GM18951 (cell line): ENCODE results near the gene CIRBP.
"Not testable (repeated sequence)": the region's sequence is repeated elsewhere in the genome, so short reads cannot be mapped to it uniquely, and the experiment has no call there.

Experiments used
- POLR2A ChIP-seq: IDR thresholded peaks from 4 replicates; pipeline ENCODE4 v1.6.1; 2011; ENCODE audit warnings: mild to moderate bottlenecking; ENCODE audit not compliant: insufficient read length, insufficient read depth; ENCODE audit errors: extremely low read depth
- in situ Hi-C: fragments of 300-500 bp; cut with MboI; formaldehyde crosslinking; loops from one replicate; pipeline ENCODE4 v1.12.0; 2022; ENCODE audit warnings: low sequenced_read_pairs, mixed read lengths, inconsistent platforms; ENCODE audit not compliant: unreplicated experiment

The CIRBP gene

GRCh38 chr19:1313695-1314613, 44.8 kb downstream of the CIRBP start:
- in situ Hi-C loops, result no loop called here
- TF ChIP-seq POLR2A, result no peak

GRCh38 chr19:1315470-1316166, 46.5 kb downstream of the CIRBP start:
- in situ Hi-C loops, result no loop called here
- TF ChIP-seq POLR2A, result no peak

DNA sequence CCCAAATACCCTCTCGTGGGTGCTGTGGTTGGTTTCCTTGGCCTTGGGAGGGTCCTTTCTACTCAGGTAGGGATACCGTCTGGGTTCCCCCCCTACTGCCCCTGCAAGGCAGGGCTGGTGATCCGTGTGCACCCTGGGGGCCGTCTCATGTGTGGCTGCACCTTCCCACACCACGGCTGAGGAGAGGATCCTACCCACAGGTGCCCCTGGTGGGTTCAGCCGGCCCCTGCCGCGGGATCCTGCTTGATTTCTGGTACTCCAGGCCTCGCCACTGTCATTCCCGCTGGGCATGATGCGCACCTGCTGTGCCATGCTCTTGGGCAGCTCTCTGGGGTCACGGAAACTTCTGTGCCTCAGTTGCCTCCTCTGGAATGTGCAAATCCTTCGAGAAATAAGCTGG, 47.3 kb downstream of the CIRBP start:
- TF ChIP-seq POLR2A, result no peak
- in situ Hi-C loops, result no loop called here

- in situ Hi-C loops, result no loop called here
- TF ChIP-seq POLR2A, result no peak
Measured at GRCh38 chr19:1317274-1318003, 48.3 kb downstream of the CIRBP start.

DNA sequence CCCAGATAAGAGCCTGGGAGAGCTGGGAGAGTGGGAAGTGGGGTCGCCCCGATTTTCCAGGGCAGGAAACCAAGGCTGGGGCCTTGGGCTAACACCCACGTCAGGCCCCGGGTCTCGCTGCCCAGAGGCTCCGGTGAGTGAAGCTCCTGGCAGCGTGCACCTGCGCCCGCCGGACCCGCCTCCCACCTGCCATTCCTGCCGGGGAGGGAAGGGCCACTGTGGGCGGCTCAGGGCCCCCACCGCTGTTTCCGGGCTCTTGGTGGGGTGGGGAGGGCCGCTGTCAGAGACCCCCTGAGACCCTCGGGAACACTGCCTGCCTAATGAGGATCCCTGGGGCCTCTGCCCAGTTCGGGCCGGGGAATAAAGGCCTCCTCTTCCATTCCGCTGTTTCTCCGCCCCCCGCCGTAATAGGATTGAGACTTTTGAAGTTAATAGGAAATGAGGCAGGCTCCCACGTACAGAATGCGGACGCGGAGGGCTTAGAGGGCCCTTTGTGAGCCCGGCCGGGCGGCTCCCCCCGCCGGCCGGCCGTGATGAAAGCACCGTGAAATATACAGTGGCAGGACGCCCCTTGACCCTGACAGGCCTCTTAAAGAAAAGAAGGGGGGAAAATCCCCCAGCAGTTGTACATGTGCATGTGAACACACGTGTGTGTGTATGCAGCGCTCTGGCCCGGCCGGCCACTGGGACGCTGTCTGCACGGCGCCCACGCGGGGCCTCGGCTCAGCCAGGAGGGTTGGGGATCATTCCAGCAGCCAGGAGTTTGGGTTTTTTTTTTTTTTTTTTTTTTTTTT, 49.7 kb downstream of the CIRBP start:
- in situ Hi-C loops, result no loop called here

DNA sequence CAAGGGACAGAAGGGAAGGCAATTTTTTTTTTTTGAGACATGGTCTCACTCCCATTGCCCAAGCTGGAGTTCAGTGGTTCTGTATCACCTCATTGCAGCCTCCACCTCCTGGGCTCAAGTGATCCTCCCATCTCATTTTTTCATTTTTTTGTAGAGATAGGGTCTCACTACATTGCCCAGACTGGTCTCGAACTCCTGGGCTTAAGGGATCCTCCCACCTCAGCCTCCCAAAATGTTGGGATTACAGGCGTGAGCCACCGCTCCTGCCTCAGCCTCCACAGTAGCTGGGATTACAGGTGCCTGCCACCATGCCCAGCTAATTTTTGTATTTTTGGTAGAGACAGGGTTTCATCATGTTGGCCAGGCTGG, 51.1 kb downstream of the CIRBP start:
- in situ Hi-C loops, result not testable (repeated sequence)

More for the DNA sequence above, 49.7 kb downstream of the CIRBP start:
- no peak for TF ChIP-seq POLR2A

DNA sequence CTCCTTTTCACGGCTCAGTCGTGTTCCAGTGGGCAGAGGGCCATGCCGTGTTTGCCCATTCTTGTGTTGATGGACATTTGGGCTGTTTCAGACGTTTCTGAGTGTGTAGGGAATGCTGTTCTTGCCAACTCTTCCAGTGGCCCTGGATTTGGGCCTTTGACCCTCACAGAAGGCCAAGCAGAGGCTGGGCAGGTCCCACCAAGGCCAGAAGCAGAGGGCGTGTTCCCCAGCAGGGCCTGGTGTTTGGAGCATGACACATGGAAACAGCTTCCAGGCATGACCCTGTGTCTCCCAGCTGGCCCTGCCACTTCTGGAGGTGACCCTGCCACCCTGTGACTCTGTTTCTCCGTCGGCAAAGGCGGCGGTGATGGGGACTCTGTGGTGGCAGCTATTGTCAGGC, 52.4 kb downstream of the CIRBP start:
- in situ Hi-C loops, result no loop called here
- TF ChIP-seq POLR2A, result no peak

GRCh38 chr19:1322198-1322981, 53.3 kb downstream of the CIRBP start:
- no peak for TF ChIP-seq POLR2A

GRCh38 chr19:1324249-1324805, 55.2 kb downstream of the CIRBP start:
- no peak for TF ChIP-seq POLR2A
- in situ Hi-C loops, result no loop called here

More at GRCh38 chr19:1322198-1322981, 53.3 kb downstream of the CIRBP start:
- in situ Hi-C loops, result no loop called here
